MM.1S (cell line): ENCODE results near the gene DPH1.

Source experiments
- EZH2 ChIP-seq: fragments of 300-600 bp; sonication (generic); optimal IDR thresholded peaks from 2 replicates; pipeline ENCODE3; 2017; ENCODE audit warnings: low read depth, mild to moderate bottlenecking, antibody characterized with exemption, low read length, mixed read lengths
- EZH2phosphoT487 ChIP-seq: fragments of 300-600 bp; sonication (generic); IDR thresholded peaks from 2 replicates; pipeline ENCODE4 v1.6.1; 2018; ENCODE audit warnings: antibody characterized with exemption, low read length
- TF ChIP-seq, protein P1 (sequence below): fragments of 300-600 bp; sonication (generic); IDR thresholded peaks from 2 replicates; pipeline ENCODE4 v1.5.1; 2016; ENCODE audit warnings: antibody characterized with exemption, low read length, mixed read lengths

- TF ChIP-seq, protein P1, sequence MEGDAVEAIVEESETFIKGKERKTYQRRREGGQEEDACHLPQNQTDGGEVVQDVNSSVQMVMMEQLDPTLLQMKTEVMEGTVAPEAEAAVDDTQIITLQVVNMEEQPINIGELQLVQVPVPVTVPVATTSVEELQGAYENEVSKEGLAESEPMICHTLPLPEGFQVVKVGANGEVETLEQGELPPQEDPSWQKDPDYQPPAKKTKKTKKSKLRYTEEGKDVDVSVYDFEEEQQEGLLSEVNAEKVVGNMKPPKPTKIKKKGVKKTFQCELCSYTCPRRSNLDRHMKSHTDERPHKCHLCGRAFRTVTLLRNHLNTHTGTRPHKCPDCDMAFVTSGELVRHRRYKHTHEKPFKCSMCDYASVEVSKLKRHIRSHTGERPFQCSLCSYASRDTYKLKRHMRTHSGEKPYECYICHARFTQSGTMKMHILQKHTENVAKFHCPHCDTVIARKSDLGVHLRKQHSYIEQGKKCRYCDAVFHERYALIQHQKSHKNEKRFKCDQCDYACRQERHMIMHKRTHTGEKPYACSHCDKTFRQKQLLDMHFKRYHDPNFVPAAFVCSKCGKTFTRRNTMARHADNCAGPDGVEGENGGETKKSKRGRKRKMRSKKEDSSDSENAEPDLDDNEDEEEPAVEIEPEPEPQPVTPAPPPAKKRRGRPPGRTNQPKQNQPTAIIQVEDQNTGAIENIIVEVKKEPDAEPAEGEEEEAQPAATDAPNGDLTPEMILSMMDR: no peak
- no peak for TF ChIP-seq EZH2
- no peak for TF ChIP-seq EZH2phosphoT487
These were observed 14.4 kb downstream of the DPH1 start for GRCh38 chr17:2044263-2044894.
